ENCODE results near the gene PRKG1. TPM values are rescaled to one million over a fixed set of nuclear protein-coding genes. Genes with fewer than 3 reads are reported as not detected.

Gene PRKG1
- total RNA-seq, 1 donor from 2014 or later, result 17.9 TPM

DNA sequence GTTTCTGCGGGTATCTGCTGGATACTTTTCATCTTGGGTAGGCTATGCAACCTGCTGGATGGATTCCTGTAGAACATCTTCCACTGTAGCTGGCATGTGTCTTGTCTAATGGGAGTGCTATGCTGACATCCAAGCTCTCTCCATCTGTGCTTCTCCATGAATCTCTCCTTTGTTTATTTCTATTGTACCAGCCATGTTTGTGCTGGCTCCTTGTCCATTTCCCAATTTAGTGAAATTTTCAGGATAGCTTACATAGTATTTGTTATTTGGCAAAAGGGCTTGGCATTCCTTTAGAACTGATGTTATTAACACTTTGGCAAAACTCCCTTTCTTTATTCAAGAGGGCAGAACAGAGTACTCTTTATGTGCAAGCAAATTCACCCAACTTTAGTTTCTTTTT is 427.1 kb downstream of the PRKG1 start:
- Histone ChIP-seq H3K4me3 (no peak overlapping the region), H3K36me3 (no peaks in the 10 kb centered on the region), H3K4me1 (no peaks in the 10 kb centered on the region), H3K9me3 (no peaks in the 10 kb centered on the region), H3K27me3 (no peaks in the 10 kb centered on the region), H3K27ac (no peak overlapping the region)
- intact Hi-C loops (cut with DNase I), result no loop called here
- TF ChIP-seq POLR2AphosphoS5 (IDR thresholded peaks at IDR 0.05; ENCODE audit: insufficient read depth in 1 of 2, low read depth in 1 of 2) (no peak), CTCF (IDR thresholded peaks at IDR 0.05) (no peak), POLR2A (IDR thresholded peaks at IDR 0.05) (no peak)
- no peak for DNase-seq (ENCODE audit: extremely low spot score in 2 of 2)

DNA sequence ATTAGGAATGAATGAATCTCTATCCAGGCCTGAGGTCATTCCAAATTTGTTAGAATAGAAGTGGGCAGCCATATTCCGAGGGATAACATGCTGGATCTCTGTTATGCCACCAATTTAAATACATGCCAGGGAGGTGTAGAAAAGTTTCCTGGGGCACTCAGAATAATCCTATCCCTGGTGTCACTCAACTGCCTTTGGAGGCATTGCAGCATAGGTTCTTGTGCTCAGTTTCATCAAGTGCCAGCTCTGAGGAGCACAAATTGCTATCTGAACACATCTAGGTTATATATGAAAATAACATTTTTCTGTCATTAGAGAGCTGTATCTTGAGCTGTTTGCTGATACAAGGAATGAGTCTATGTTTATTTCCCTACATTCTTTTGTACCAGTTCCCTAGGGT is 427.8 kb downstream of the PRKG1 start:
- Histone ChIP-seq H3K36me3 (no peaks in the 10 kb centered on the region), H3K27ac (no peak overlapping the region), H3K27me3 (no peaks in the 10 kb centered on the region), H3K4me3 (no peak overlapping the region), H3K4me1 (no peaks in the 10 kb centered on the region), H3K9me3 (no peaks in the 10 kb centered on the region)
- intact Hi-C loops (cut with DNase I), result no loop called here
- TF ChIP-seq CTCF (IDR thresholded peaks at IDR 0.05), result no peak
- no peak for TF ChIP-seq POLR2AphosphoS5 (IDR thresholded peaks at IDR 0.05; ENCODE audit: insufficient read depth in 1 of 2, low read depth in 1 of 2)
- TF ChIP-seq POLR2A (IDR thresholded peaks at IDR 0.05), result no peak
- no peak for DNase-seq (ENCODE audit: extremely low spot score in 2 of 2)

DNA sequence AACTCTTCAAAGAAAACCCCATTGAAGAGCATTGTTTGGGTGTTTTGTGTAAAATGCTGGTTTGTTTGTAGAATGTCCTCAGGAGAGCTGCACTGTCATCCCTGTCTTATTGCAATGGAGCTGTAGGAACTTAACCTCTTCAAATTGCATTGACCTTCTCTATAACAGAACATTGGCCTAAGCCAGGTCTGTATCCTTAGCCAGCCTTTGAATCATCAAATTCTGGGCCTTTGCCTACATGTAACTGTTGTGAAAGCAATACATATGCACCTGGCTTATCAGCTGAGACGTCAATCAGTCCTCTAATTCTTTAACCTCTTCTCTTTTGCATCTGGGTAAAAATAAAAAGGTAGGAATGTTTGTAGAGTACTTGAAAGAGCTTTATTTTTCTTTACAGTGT is 429.1 kb downstream of the PRKG1 start:
- Histone ChIP-seq H3K27me3 (no peaks in the 10 kb centered on the region), H3K4me3 (no peak overlapping the region), H3K4me1 (no peaks in the 10 kb centered on the region), H3K36me3 (no peaks in the 10 kb centered on the region), H3K27ac (no peak overlapping the region), H3K9me3 (no peaks in the 10 kb centered on the region)
- DNase-seq (ENCODE audit: extremely low spot score in 2 of 2), result no peak
- TF ChIP-seq POLR2A (IDR thresholded peaks at IDR 0.05) (no peak), POLR2AphosphoS5 (IDR thresholded peaks at IDR 0.05; ENCODE audit: insufficient read depth in 1 of 2, low read depth in 1 of 2) (no peak), CTCF (IDR thresholded peaks at IDR 0.05) (no peak)
- intact Hi-C loops (cut with DNase I), result no loop called here

- TF ChIP-seq POLR2AphosphoS5 (IDR thresholded peaks at IDR 0.05; ENCODE audit: insufficient read depth in 1 of 2, low read depth in 1 of 2) (no peak), CTCF (IDR thresholded peaks at IDR 0.05) (no peak), POLR2A (IDR thresholded peaks at IDR 0.05) (no peak)
- intact Hi-C loops (cut with DNase I), result no loop called here
- H3K27me3 ChIP-seq, result no peaks in the 10 kb centered on the region
- H3K27ac ChIP-seq, result no peak overlapping the region
- no peaks in the 10 kb centered on the region for H3K9me3 ChIP-seq
- no peak overlapping the region for H3K4me3 ChIP-seq
- no peaks in the 10 kb centered on the region for H3K4me1 ChIP-seq
- H3K36me3 ChIP-seq, result no peaks in the 10 kb centered on the region
- no peak for DNase-seq (ENCODE audit: extremely low spot score in 2 of 2)
Observed at GRCh38 chr10:51507476-51507875, 433.2 kb downstream of the PRKG1 start.

- DNase-seq (ENCODE audit: extremely low spot score in 2 of 2), result no peak
- Histone ChIP-seq H3K9me3 (no peaks in the 10 kb centered on the region), H3K27ac (no peak overlapping the region), H3K4me3 (no peak overlapping the region), H3K27me3 (no peaks in the 10 kb centered on the region), H3K4me1 (no peaks in the 10 kb centered on the region), H3K36me3 (no peaks in the 10 kb centered on the region)
- TF ChIP-seq POLR2A (IDR thresholded peaks at IDR 0.05) (no peak), POLR2AphosphoS5 (IDR thresholded peaks at IDR 0.05; ENCODE audit: insufficient read depth in 1 of 2, low read depth in 1 of 2) (no peak), CTCF (IDR thresholded peaks at IDR 0.05) (no peak)
- intact Hi-C loops (cut with DNase I), result no loop called here
Observed at GRCh38 chr10:51508156-51508555, 433.9 kb downstream of the PRKG1 start.
